Dermis microvascular lymphatic vessel endothelial cell (primary cell): Measurements from ENCODE around the gene ZNRF1. TPM values are rescaled to one million over a fixed set of nuclear protein-coding genes. Genes with fewer than 3 reads are reported as not detected.
"Not testable (repeated sequence)": the region's sequence is repeated elsewhere in the genome, so short reads cannot be mapped to it uniquely, and the experiment has no call there.

Experiments used
- DNase-seq, 2 donors: peaks; one replicate each; pipeline versions ENCODE4 v3.0.0 to v3.0.0-alpha.2; 2010; ENCODE audit warnings: low read depth in 2 of 2
- total RNA-seq: library from RNA; depleted of rRNA; stranded (reverse); fragments of >200 nt; gene quantifications from 2 replicates; pipeline ENCODE4 v1.2.1, GENCODE V29; 2014

Gene ZNRF1
- total RNA-seq = 9.2 and 16.6 TPM in 2 replicates

GRCh38 chr16:74998481-74999218, at the start of gene ZNRF1:
Gene ZNRF1, plus strand, starts transcription at chr16:74999024. Its CDS starts 648 bp downstream, at chr16:74999672.
- DNase-seq = peak; percentile 52 to 82

DNA sequence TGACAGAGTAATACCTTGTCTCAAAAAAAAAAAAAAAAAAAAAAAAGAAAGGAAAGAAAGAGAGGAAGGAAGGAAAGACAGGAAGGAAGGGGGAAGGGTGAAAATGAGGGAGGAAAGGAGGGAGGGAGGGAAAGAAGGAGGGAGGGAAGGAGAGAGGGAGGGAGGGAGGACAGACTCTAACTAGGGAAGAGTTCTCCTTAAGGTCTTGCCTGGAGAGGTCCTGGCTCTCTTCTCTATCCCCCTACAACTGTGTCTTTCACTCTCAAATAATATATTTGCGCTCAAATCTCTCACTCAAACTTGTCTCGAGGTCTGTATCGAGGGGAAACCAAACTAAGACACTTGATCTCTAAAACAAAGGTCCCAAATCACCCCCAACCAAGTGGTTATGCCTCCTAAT, 49.5 kb upstream of the ZNRF1 start:
- no peak for DNase-seq

- no peak for DNase-seq
These were observed 48.3 kb upstream of the ZNRF1 start for GRCh38 chr16:74950511-74950910.

GRCh38 chr16:74951206-74951605, 47.6 kb upstream of the ZNRF1 start:
- no peak for DNase-seq

DNA sequence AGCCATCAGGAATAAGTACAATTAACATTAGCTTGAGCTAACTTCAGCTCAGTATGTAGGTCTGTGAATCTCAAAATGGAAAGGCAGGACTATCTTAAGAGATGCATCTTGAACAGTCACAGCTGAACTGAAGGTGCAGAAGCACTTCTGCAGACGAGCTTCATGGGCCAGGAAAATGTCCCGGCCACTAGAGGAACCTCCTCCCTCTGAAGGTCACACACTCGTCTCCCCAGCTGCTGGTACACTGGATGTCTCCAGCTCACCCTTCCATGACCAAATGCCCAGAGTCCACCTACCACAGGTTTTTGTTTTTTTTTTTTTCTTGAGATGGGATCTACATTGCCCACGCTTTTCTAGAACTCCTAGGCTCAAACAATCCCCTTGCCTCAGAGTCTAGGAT, 47.1 kb upstream of the ZNRF1 start:
- no peak for DNase-seq

GRCh38 chr16:74954763-74955162, 44.1 kb upstream of the ZNRF1 start:
- no peak for DNase-seq

DNA sequence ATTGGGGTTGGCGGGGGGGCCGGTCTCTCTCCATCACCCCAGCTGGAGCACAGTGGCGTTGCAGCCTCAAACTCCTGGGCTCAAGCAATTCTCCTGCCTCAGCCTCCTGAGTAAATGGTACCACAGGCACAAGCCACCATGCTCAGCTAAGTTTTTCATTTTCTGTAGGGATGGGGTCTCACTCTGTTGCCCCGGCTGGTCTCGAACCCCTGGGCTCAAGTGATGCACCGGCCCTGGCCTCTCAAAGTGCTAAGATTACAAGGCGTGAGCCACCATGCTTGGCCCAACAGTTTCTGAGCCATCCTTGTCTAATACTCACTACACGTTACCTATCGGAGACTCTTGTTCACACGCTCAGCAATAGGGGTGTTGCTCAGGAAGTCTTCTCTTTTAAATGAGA, 25.5 kb upstream of the ZNRF1 start:
- no peak for DNase-seq

DNA sequence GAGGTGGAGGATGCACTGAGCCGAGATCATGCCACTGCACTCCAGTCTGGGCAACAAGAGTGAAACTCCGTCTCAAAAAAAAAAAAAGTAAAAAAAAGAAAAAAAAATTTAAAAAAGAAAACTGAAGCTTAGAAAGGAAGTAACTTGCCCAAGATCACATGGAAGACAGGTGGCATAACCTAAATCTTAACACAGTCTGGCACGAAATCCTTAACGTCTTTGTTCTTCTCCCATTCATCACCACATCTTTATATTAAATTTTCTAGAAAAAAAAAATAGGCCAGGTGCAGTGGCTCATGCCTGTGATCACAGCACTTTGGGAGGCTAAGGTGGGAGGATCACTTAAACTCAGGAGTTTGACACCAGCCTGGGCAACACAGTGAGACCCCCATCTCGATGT, 23.2 kb upstream of the ZNRF1 start:
- DNase-seq = no peak

- no peak for DNase-seq
These were observed 16.6 kb upstream of the ZNRF1 start for GRCh38 chr16:74982256-74982655.

DNA sequence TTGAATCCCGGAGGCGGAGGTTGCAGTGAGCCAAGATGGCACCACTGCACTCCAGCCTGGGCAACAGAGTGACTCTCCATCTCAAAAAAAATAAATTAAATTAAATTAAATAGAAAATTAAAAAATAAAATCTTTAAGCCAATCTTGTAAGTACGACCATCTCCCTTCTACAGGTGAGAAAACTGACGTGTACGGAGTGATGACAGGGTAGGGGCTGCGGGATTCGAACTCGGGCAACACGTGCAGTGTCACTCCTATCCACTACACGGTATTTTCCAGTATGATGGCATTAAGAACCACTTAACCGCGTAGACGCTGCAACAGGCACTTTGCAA, 14.7 kb upstream of the ZNRF1 start:
- no peak for DNase-seq

DNA sequence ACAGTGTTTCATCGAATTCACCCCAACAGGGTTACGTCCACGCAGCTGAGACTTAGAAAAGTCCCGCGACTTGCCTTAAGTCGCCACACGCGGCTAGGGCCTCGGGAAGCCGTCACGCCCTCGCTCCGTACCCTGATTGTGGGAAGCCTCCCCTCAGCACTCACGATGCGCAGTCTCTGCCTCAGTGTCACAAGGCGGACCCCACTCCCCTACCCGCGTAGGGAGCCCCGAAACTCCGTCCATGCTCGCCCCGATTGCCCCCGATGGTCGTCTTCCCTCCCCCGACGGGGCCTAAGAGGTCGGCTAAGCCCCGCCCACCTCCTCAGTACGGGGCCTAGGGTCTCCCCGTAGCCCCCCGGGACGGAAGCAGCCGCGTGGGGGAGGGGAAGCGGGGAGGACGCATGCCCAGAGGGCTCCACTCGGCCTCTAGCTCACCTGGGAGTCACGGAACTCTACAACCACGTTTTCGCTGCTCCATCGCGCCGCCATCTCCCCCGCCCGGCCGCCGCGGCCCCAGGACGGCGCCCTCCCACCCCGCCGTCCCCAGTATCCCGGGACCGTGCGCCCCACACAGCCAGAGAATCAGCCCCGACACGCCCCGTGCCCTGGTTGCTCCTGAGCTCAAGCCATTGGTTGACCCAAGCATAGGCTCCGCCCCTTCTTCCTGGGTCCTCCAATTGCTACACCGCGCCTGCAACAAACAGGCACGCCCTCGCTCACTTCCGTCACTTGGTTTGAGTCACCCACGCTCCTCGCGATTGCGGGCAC, 14.1 kb upstream of the ZNRF1 start, which contains the start of gene WDR59:
Gene WDR59, minus strand, starts transcription at position 595 of the 768 bp plus-strand sequence. Its CDS starts 106 bp downstream, at position 489.
- DNase-seq = peak; percentile 97 to 99

DNA sequence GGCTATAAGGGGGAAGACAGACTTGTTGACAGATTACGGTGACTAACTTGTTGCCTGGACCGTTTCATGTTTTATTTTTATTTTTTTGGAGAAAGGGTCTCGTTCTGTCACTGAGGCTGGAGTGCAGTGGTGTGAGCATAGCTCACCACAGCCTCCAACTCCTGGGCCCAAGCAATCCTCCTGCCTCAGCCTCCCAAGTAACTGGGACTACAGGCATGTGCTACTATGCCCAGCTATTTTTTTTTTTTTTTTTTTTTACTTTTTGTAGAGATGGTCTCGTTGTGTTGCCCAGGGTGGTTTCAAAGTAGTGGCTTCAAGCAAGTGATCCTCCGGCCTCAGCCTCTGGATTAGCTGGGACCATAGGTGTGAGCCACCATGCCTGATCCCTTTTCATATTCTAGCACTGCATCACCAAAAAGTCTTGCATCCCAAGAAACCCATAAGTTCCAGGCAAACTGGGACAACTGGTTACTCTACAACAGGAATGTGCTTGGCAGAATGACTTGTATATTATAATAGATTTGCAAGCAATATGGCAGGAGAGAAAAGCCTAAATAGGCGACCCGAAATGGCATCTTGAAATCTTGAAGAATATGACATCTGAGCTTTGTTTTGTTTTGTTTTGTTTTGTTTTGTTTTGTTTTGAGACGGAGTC, 11.7 kb upstream of the ZNRF1 start:
- DNase-seq = no peak

- not testable (repeated sequence) for DNase-seq
These were observed 9.0 kb upstream of the ZNRF1 start for GRCh38 chr16:74989864-74990263.

GRCh38 chr16:74990832-74991231, 8.0 kb upstream of the ZNRF1 start:
- no peak for DNase-seq

- DNase-seq = no peak
These were observed 7.6 kb upstream of the ZNRF1 start for GRCh38 chr16:74991268-74991592.

DNA sequence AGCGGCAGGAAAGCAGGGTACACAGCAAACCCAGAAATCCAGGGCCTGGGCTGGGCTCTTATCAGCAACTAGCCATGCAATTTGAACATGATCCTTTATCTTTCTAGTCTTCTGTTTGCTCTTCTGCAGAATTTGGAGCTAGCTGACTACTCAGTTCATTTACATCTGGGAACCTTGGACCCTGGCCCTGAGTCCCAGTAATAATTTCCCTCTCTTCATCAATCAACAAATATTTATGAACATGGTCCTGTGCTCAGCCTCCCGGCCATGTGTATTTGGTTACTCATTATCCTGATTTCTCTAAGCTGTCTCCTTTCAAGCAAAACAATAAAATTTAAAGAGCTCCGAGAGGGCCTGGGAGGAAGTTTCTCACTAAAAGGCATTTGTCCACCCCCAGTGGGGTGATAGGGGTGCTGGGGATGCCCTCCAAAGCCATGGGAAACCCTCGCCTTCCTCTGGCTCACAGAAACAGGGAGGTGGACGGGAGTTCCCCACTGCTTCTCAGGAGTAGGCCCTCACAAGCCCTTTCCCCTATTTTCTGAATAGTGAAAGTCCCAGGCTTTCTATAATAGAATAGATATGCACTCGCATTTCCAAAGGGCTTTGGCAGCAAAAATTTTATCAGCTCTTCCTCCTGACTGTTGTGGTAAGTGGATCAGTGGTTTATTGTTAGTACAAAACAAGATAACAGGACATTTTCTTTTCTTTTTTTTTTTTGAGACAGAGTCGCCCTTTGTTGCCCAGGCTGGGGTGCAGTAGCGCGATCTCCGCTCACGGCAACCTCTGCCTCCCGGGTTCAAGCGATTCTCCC, 7.0 kb upstream of the ZNRF1 start:
- no peak for DNase-seq

- no peak for DNase-seq
These were observed 2.8 kb upstream of the ZNRF1 start for GRCh38 chr16:74995986-74996385.

DNA sequence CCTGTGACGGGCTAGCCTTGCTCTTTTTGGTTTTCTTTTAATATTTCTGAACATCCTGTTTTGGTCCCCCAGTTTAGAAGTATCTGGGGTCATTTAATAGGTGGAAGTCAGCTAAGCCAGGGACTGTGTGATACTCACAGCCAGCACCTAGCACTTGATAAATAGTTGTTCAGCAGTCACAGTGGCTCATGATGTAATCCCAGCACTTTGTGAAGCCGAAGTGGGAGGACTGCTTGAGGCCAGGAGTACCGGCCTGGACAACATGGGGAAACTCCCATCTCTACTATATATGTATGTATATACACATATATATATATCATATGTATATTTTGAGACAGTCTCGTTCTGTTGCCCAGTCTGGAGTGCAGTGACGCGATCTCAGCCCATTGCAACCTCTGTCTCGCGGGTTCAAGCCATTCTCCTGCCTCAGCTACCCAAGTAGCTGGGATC, 1.8 kb upstream of the ZNRF1 start:
- DNase-seq = no peak

DNA sequence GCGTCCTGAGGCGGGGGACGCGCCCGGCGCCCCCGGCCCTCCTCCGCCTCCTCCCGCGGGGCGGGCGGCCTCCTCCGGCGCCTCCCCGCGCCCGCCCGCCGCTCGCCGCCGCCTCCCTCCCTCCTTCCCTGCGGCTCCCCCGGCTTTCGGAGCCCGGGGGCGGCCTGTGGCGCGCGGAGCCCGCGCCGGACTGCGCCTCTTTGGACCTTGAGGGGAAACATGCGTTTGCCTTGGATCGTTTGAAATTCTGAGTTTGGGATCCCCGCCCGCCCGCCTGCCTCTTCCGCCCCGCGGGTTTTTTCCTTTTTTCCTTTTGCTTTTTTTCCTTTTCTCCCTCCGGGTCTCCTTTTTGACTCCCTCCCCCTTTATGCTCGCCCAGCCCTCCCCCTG, 390 bp downstream of the ZNRF1 start:
- peak in 1 of 2 donors; percentile 25 for DNase-seq

- DNase-seq = peak in 1 of 2 donors; percentile 24
These were observed 1.0 kb downstream of the ZNRF1 start for GRCh38 chr16:74999609-75000480.
